Mesothelial cell of epicardium (in vitro differentiated cells): ENCODE measurements around the gene TMEM215. TPM values are rescaled to one million over a fixed set of nuclear protein-coding genes. Genes with fewer than 3 reads are reported as not detected.

Experiments used
- DNase-seq, 2 experiments: peaks; one replicate each; pipeline ENCODE4 v3.0.0; 2021; ENCODE audit warnings: low spot score in 2 of 2; ENCODE audit not compliant: unreplicated experiment in 2 of 2
- H3K27ac Mint-ChIP-seq: 2 replicates; pipeline ENCODE4 v1.8.0; 2021; ENCODE audit warnings: mixed read lengths
- H3K27me3 Mint-ChIP-seq: 2 replicates; pipeline ENCODE4 v1.8.0; 2021; ENCODE audit warnings: low read depth, mixed read lengths
- H3K36me3 Mint-ChIP-seq: 2 replicates; pipeline ENCODE4 v1.8.0; 2021; ENCODE audit warnings: mixed read lengths
- H3K4me1 Mint-ChIP-seq: 2 replicates; pipeline ENCODE4 v1.8.0; 2021; ENCODE audit warnings: mixed read lengths
- H3K4me3 Mint-ChIP-seq: 2 replicates; pipeline ENCODE4 v1.8.0; 2021; ENCODE audit warnings: mild to moderate bottlenecking, moderate library complexity, mixed read lengths
- H3K9me3 Mint-ChIP-seq: 2 replicates; pipeline ENCODE4 v1.8.0; 2021; ENCODE audit warnings: mixed read lengths
- CTCF ChIP-seq: fragments of 200-600 bp; sonication (generic); IDR thresholded peaks from one replicate; pipeline ENCODE4 v1.5.0; 2021; ENCODE audit warnings: antibody characterized with exemption; ENCODE audit not compliant: unreplicated experiment
- total RNA-seq: library from RNA; stranded (reverse); gene quantifications from 3 replicates; pipeline ENCODE4 v1.2.1, GENCODE V29; 2021

The TMEM215 gene
- total RNA-seq, 1 donor from 2014 or later: not detected

DNA sequence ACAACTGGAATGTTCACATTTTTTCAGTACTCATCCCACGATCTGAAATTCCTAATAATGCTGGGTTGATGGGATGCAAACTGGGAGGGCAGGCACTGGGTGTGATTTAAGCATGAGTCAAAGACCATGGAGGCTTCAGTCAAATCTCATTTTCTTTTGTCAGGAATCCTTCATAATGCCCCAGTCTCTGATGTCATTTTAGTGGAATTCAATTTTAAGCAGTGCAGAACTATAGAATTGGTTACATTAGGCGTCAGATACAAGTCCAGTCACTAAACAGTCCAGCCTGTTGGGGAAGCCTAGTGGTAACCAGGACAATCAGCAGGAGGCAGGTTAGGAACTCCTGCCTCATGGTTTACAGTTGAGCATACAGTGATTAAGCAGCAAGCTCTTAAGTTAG is 41.0 kb upstream of the TMEM215 start:
- no peak for DNase-seq
- Mint-ChIP-seq H3K4me1 (no peaks in the 10 kb centered on the region), H3K4me3 (no peak overlapping the region), H3K27me3 (no peaks in the 10 kb centered on the region), H3K36me3 (no peaks in the 10 kb centered on the region), H3K27ac (no peak overlapping the region), H3K9me3 (peaks cover 53% of the 10 kb centered on the region)
- TF ChIP-seq CTCF: no peak

- TF ChIP-seq CTCF: no peak
- no peaks in the 10 kb centered on the region for H3K4me1 Mint-ChIP-seq
- DNase-seq: no peak
- no peaks in the 10 kb centered on the region for H3K36me3 Mint-ChIP-seq
- no peaks in the 10 kb centered on the region for H3K27me3 Mint-ChIP-seq
- no peak overlapping the region for H3K4me3 Mint-ChIP-seq
- no peak overlapping the region for H3K27ac Mint-ChIP-seq
- peaks cover 39% of the 10 kb centered on the region for H3K9me3 Mint-ChIP-seq
These were observed 35.3 kb upstream of the TMEM215 start for GRCh38 chr9:32748013-32748412.

DNA sequence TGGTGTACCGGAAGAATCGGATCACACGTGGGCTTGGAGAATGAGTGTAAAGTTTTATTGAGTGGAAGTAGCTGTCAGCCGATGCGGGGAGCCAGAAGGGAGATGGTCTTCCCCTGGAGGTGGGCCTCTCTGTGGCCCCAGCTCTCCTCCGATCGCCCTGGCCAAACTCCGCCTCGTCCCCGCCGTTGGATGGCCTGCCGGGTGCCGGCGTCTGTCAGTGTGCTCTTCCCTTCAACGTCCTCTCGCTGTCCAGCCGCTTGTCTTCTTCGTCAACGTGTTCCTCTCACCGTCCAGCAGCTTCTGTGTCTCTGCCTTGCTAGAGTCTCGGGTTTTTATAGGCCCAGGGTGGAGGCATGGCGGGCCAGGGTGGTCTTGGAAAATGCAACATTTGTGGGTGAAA is 27.6 kb upstream of the TMEM215 start:
- Mint-ChIP-seq H3K9me3 (peaks cover 53% of the 10 kb centered on the region), H3K36me3 (no peaks in the 10 kb centered on the region), H3K4me3 (no peak overlapping the region), H3K4me1 (no peaks in the 10 kb centered on the region), H3K27ac (no peak overlapping the region), H3K27me3 (no peaks in the 10 kb centered on the region)
- TF ChIP-seq CTCF: no peak
- DNase-seq: no peak

DNA sequence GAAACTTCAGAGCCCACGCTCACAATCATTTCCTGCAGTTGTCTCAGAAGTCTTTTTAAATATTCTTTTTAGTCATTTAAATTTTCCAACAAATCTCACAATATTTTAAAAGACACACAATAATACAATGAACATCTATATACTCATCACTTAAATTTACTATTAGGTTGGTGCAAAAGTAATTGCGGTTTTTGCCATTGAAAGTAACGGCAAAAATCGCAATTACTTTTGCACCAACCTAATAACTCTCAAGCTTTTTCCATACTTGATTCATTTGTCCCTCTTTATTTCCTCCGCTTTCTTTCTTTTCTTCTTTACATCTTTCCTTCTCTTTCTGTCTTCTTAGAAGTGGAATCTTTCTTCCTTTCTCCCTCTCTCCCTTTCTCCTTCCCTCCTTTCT is 19.2 kb upstream of the TMEM215 start:
- no peak overlapping the region for H3K4me3 Mint-ChIP-seq
- H3K9me3 Mint-ChIP-seq: peaks cover 24% of the 10 kb centered on the region
- no peaks in the 10 kb centered on the region for H3K36me3 Mint-ChIP-seq
- H3K27ac Mint-ChIP-seq: no peak overlapping the region
- DNase-seq: no peak
- H3K4me1 Mint-ChIP-seq: no peaks in the 10 kb centered on the region
- TF ChIP-seq CTCF: no peak
- H3K27me3 Mint-ChIP-seq: peaks cover 1% of the 10 kb centered on the region

GRCh38 chr9:32775283-32775682 is 8.1 kb upstream of the TMEM215 start:
- Mint-ChIP-seq H3K27ac (no peak overlapping the region), H3K9me3 (peaks cover 45% of the 10 kb centered on the region), H3K36me3 (no peaks in the 10 kb centered on the region), H3K27me3 (peaks cover 25% of the 10 kb centered on the region), H3K4me3 (no peak overlapping the region), H3K4me1 (no peaks in the 10 kb centered on the region)
- no peak for DNase-seq
- TF ChIP-seq CTCF: no peak

DNA sequence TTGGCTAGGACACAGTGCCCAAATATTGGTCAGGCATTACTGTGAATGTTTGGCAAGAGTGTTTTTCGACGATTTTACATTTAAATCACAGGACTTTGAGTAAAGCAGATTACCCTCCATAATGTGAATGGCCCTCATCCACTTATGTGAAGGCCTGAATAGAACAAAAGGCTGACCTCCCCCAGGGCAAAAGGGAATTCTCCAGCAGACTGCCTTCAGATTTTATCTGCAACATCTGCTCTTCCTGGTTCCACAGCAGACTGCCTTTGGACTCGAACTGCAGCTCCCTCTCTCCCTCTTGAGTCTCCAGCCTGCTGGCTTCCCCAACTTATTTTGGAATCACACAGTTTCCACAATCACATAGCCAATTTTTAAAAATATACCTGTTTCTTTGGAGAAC is 7.1 kb upstream of the TMEM215 start:
- Mint-ChIP-seq H3K27me3 (peaks cover 34% of the 10 kb centered on the region), H3K36me3 (no peaks in the 10 kb centered on the region), H3K27ac (no peak overlapping the region), H3K9me3 (peaks cover 41% of the 10 kb centered on the region), H3K4me1 (no peaks in the 10 kb centered on the region), H3K4me3 (no peak overlapping the region)
- DNase-seq: no peak
- no peak for TF ChIP-seq CTCF
